IMR-90 (cell line): ENCODE results near the gene SKAP1. TPM values are rescaled to one million over a fixed set of nuclear protein-coding genes. Genes with fewer than 3 reads are reported as not detected.

Source experiments
- ATAC-seq: fragments of 200-7000 bp; cut with Tn5 transposase; 2 replicates; pipeline ENCODE4 v1.9.1; 2020; ENCODE audit warnings: low read depth, mild to moderate bottlenecking, moderate library complexity
- BruUV-seq: library from RNA; stranded (reverse); fragments of 400-500 nt; replicated peaks from 2 replicates; lab custom pipeline; 2021; lab: Mats Ljungman, UMichigan
- CTCF ChIA-PET: fragments of 300-600 bp; formaldehyde crosslinking; extraction: SDS; loops from one replicate; lab custom pipeline; 2021; ENCODE audit warnings: antibody characterized with exemption; lab: Yijun Ruan, JAX
- POLR2A ChIA-PET: fragments of 300-600 bp; sonication (Branson Sonifier 250); formaldehyde crosslinking; loops from one replicate; lab custom pipeline; 2022; ENCODE audit warnings: antibody characterized with exemption; ENCODE audit not compliant: unreplicated experiment; lab: Charles Lee
- DNase-seq: peaks from one replicate; pipeline ENCODE4 v3.0.0; 2013
- H2AFZ ChIP-seq: replicated peaks from 2 replicates; pipeline ENCODE3; 2013; ENCODE audit warnings: low read length, mild to moderate bottlenecking; ENCODE audit not compliant: poor library complexity
- H2AK5ac ChIP-seq: 2 replicates; pipeline ENCODE4 v1.6.1; 2013; ENCODE audit warnings: low read depth, low read length, inconsistent platforms
- H2AK9ac ChIP-seq: replicated peaks from 2 replicates; pipeline ENCODE3; 2013; ENCODE audit warnings: mild to moderate bottlenecking, low read depth, low read length, moderate library complexity; ENCODE audit not compliant: poor library complexity
- H2BK120ac ChIP-seq: 2 replicates; pipeline ENCODE4 v1.6.1; 2013; ENCODE audit warnings: low read depth, low read length, inconsistent platforms
- H2BK15ac ChIP-seq: 3 replicates; pipeline ENCODE4 v1.6.1; 2013; ENCODE audit warnings: low read depth, low read length, inconsistent platforms
- H2BK20ac ChIP-seq: 2 replicates; pipeline ENCODE4 v1.6.1; 2013; ENCODE audit warnings: low read depth, mild to moderate bottlenecking, inconsistent platforms, low read length, moderate library complexity
- H2BK5ac ChIP-seq: 2 replicates; pipeline ENCODE4 v1.6.1; 2013; ENCODE audit warnings: mild to moderate bottlenecking, low read depth, low read length, inconsistent platforms; ENCODE audit not compliant: poor library complexity, severe bottlenecking
- H3K14ac ChIP-seq: replicated peaks from 2 replicates; pipeline ENCODE4 v1.6.1; 2013; ENCODE audit warnings: low read depth, low read length, inconsistent platforms
- H3K18ac ChIP-seq: 2 replicates; pipeline ENCODE4 v1.6.1; 2013; ENCODE audit warnings: low read depth, low read length, control low read depth
- H3K23ac ChIP-seq: 2 replicates; pipeline ENCODE4 v1.6.1; 2013; ENCODE audit warnings: low read depth, low read length, inconsistent platforms
- H3K27ac ChIP-seq: 2 replicates; pipeline ENCODE4 v1.5.1; 2013; ENCODE audit warnings: mild to moderate bottlenecking, control low read depth, low read length; ENCODE audit not compliant: insufficient read depth
- H3K27me3 ChIP-seq: 2 replicates; pipeline ENCODE4 v1.6.1; 2013; ENCODE audit warnings: low read length; ENCODE audit not compliant: control insufficient read depth, insufficient read depth
- H3K36me3 ChIP-seq: 2 replicates; pipeline ENCODE4 v1.6.1; 2013; ENCODE audit warnings: low read length, mixed read lengths; ENCODE audit not compliant: control insufficient read depth, insufficient read depth
- H3K4ac ChIP-seq: 2 replicates; pipeline ENCODE4 v1.6.1; 2013; ENCODE audit warnings: low read depth, low read length, inconsistent platforms
- H3K4me1 ChIP-seq: 2 replicates; pipeline ENCODE4 v1.6.1; 2013; ENCODE audit warnings: low read length, mixed read lengths; ENCODE audit not compliant: control insufficient read depth, insufficient read depth
- H3K4me2 ChIP-seq: 2 replicates; pipeline ENCODE4 v1.6.1; 2013; ENCODE audit warnings: low read depth, mild to moderate bottlenecking, control low read depth, low read length, moderate library complexity
- H3K4me3 ChIP-seq: 2 replicates; pipeline ENCODE4 v1.5.1; 2013; ENCODE audit warnings: low read depth, mild to moderate bottlenecking, control low read depth, low read length, moderate library complexity; ENCODE audit not compliant: insufficient read depth
- H3K56ac ChIP-seq: 2 replicates; pipeline ENCODE4 v1.6.1; 2013; ENCODE audit warnings: low read length, inconsistent platforms; ENCODE audit not compliant: insufficient read depth; ENCODE audit errors: extremely low read depth
- H3K79me1 ChIP-seq, 2 experiments: 2 replicates each; pipeline ENCODE4 v1.6.1; 2013; ENCODE audit warnings: low read length in 2 of 2, inconsistent platforms in 1 of 2, low read depth in 1 of 2
- H3K9ac ChIP-seq: 2 replicates; pipeline ENCODE4 v1.6.1; 2013; ENCODE audit warnings: low read depth, low read length, control low read depth
- H3K9me1 ChIP-seq: 2 replicates; pipeline ENCODE4 v1.6.1; 2013; ENCODE audit warnings: low read length, inconsistent platforms; ENCODE audit not compliant: insufficient read depth
- H3K9me3 ChIP-seq: 2 replicates; pipeline ENCODE4 v1.6.1; 2013; ENCODE audit warnings: low read length; ENCODE audit not compliant: control insufficient read depth, insufficient read depth
- H4K20me1 ChIP-seq: 2 replicates; pipeline ENCODE4 v1.6.1; 2013; ENCODE audit warnings: low read length, inconsistent platforms; ENCODE audit not compliant: insufficient read depth
- H4K5ac ChIP-seq: 2 replicates; pipeline ENCODE4 v1.6.1; 2013; ENCODE audit warnings: mild to moderate bottlenecking, low read depth, low read length, control low read depth
- H4K8ac ChIP-seq, 2 experiments: 2 replicates each; pipeline ENCODE4 v1.6.1; 2013; ENCODE audit warnings: low read depth in 2 of 2, low read length in 2 of 2, control low read depth in 1 of 2, inconsistent platforms in 1 of 2
- H4K91ac ChIP-seq: 2 replicates; pipeline ENCODE4 v1.6.1; 2013; ENCODE audit warnings: low read depth, low read length, inconsistent platforms; ENCODE audit not compliant: insufficient read depth
- BHLHE40 ChIP-seq: fragments of 150-350 bp; IDR thresholded peaks from 2 replicates; pipeline ENCODE4 v1.6.1; 2016; ENCODE audit warnings: mild to moderate bottlenecking, low read depth, low read length
- CEBPB ChIP-seq: IDR thresholded peaks from 2 replicates; pipeline ENCODE4 v1.6.1; 2012; ENCODE audit warnings: low read depth, low read length, improper control_type of control experiment
- CHD1 ChIP-seq: IDR thresholded peaks from 2 replicates; pipeline ENCODE4 v1.6.1; 2012; ENCODE audit warnings: low read depth, low read length, improper control_type of control experiment
- FOS ChIP-seq: fragments of 150-350 bp; IDR thresholded peaks from 2 replicates; pipeline ENCODE4 v1.6.1; 2016; ENCODE audit warnings: low read depth, low read length
- MAFK ChIP-seq: IDR thresholded peaks from 2 replicates; pipeline ENCODE4 v1.6.1; 2012; ENCODE audit warnings: low read depth, low read length, improper control_type of control experiment
- MXI1 ChIP-seq: IDR thresholded peaks from 2 replicates; pipeline ENCODE4 v1.6.1; 2012; ENCODE audit warnings: low read depth, mild to moderate bottlenecking, low read length, moderate library complexity, borderline replicate concordance
- NFE2L2 ChIP-seq: fragments of 150-350 bp; IDR thresholded peaks from 2 replicates; pipeline ENCODE4 v1.6.1; 2016; ENCODE audit warnings: low read depth, mild to moderate bottlenecking, low read length
- POLR2A ChIP-seq: IDR thresholded peaks from 2 replicates; pipeline ENCODE4 v1.6.1; 2012; ENCODE audit warnings: mild to moderate bottlenecking, low read depth, low read length
- RCOR1 ChIP-seq: IDR thresholded peaks from 2 replicates; pipeline ENCODE4 v1.6.1; 2012; ENCODE audit warnings: mild to moderate bottlenecking, low read length, improper control_type of control experiment; ENCODE audit not compliant: insufficient replicate concordance
- RFX5 ChIP-seq: IDR thresholded peaks from 2 replicates; pipeline ENCODE4 v1.8.0; 2012; ENCODE audit warnings: low read depth, mild to moderate bottlenecking, low read length, moderate library complexity
- WGBS, 2 experiments: methylation state at CpG; one replicate each; pipeline versions ENCODE4 v1.1.5 to v1.1.7; 2013; ENCODE audit warnings: missing lambda C conversion rate in 2 of 2; ENCODE audit not compliant: insufficient read length in 1 of 2; ENCODE audit errors: extremely low coverage in 2 of 2; 5-methylcytosine and 5-hydroxymethylcytosine counted together
- dilution Hi-C: fragments of 300-500 bp; cut with HindIII; formaldehyde crosslinking; loops from one replicate; pipeline ENCODE4 v1.14.3; 2018; ENCODE audit warnings: low sequenced_read_pairs; ENCODE audit not compliant: unreplicated experiment
- in situ Hi-C: fragments of 300-500 bp; cut with MboI; formaldehyde crosslinking; loops from 3 replicates; pipeline ENCODE4 v1.14.3; 2019; ENCODE audit warnings: low sequenced_read_pairs, inconsistent platforms, mixed read lengths
- intact Hi-C: fragments of 100-400 bp; cut with micrococcal nuclease; formaldehyde crosslinking; loops from 2 replicates; pipeline ENCODE4 v1.10.0; 2022
- polyA plus RNA-seq, 3 experiments: library from polyadenylated mRNA; depleted of rRNA; stranded (reverse); fragments of >200 nt; gene quantifications; 2 replicates each; pipeline ENCODE4 v1.2.3, GENCODE V29; 2012; ENCODE audit warnings: low replicate concordance in 1 of 3
- total RNA-seq: library from RNA; depleted of rRNA; stranded (reverse); fragments of >200 nt; gene quantifications from 2 replicates; pipeline ENCODE4 v1.2.3, GENCODE V29; 2012
- TF ChIP-seq, protein P1 (sequence below): fragments of 150-350 bp; IDR thresholded peaks from 2 replicates; pipeline ENCODE4 v1.6.1; 2017; ENCODE audit warnings: mild to moderate bottlenecking, antibody characterized with exemption, low read length, low read depth
- TF ChIP-seq, protein P2 (sequence below): fragments of 150-350 bp; IDR thresholded peaks from 2 replicates; pipeline ENCODE4 v1.6.1; 2016; ENCODE audit warnings: low read depth, mild to moderate bottlenecking, low read length, moderate library complexity, borderline replicate concordance

Gene SKAP1
- total and polyA plus RNA-seq, 2 of the 4 experiments (the other 2 are of a cell fraction), result not detected

DNA sequence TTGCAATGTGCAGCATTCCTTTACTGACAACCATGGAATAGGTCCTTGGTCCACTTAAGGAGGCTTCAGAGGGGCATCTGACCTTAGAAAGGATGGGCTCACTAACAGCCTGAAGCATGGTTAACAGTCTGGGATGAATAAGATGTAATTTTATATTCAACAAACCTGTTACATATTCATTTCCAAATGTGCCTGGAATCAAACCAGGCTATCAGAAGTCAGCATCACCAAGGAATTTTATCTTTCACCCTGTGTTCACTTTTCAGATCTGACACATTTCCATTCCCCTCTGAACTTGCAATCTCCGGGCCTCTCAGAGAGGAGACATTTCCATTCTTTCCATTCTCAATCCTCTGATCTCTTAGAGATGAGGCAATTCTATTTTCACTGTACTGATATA, 260.1 kb downstream of the SKAP1 start:
- TF ChIP-seq RFX5 (no peak), BHLHE40 (no peak), MAFK (no peak), RCOR1 (no peak), MXI1 (no peak), NFE2L2 (no peak), FOS (no peak), CHD1 (no peak), POLR2A (no peak), CEBPB (no peak)
- TF ChIP-seq, protein P1, sequence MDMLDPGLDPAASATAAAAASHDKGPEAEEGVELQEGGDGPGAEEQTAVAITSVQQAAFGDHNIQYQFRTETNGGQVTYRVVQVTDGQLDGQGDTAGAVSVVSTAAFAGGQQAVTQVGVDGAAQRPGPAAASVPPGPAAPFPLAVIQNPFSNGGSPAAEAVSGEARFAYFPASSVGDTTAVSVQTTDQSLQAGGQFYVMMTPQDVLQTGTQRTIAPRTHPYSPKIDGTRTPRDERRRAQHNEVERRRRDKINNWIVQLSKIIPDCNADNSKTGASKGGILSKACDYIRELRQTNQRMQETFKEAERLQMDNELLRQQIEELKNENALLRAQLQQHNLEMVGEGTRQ, result no peak
- TF ChIP-seq, protein P2, sequence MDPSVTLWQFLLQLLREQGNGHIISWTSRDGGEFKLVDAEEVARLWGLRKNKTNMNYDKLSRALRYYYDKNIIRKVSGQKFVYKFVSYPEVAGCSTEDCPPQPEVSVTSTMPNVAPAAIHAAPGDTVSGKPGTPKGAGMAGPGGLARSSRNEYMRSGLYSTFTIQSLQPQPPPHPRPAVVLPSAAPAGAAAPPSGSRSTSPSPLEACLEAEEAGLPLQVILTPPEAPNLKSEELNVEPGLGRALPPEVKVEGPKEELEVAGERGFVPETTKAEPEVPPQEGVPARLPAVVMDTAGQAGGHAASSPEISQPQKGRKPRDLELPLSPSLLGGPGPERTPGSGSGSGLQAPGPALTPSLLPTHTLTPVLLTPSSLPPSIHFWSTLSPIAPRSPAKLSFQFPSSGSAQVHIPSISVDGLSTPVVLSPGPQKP, result no peak
- no peak for ATAC-seq

More for the DNA sequence above, 260.1 kb downstream of the SKAP1 start:
- no peak overlapping the region for H2AK5ac ChIP-seq
- POLR2A ChIA-PET, result no interaction called here
- no peak overlapping the region for H2AFZ ChIP-seq
- H3K4me2 ChIP-seq, result no peak overlapping the region
- no peaks in the 10 kb centered on the region for H3K9me3 ChIP-seq
- dilution Hi-C loops, result no loop called here
- H3K23ac ChIP-seq, result no peak overlapping the region
- H3K36me3 ChIP-seq, result no peaks in the 10 kb centered on the region
- intact Hi-C loops, result no loop called here
- DNase-seq, result no peak
- no peak overlapping the region for H2AK9ac ChIP-seq
- no peak overlapping the region for H4K91ac ChIP-seq
- H3K27me3 ChIP-seq, result peaks cover 58% of the 10 kb centered on the region
- no peak overlapping the region for H3K56ac ChIP-seq
- H3K79me1 ChIP-seq, result no peaks in the 10 kb centered on the region
- no peak overlapping the region for H4K5ac ChIP-seq
- no peaks in the 10 kb centered on the region for H4K20me1 ChIP-seq
- H3K27ac ChIP-seq, result no peak overlapping the region
- no peaks in the 10 kb centered on the region for H3K4me1 ChIP-seq
- H3K18ac ChIP-seq, result no peak overlapping the region
- no peak overlapping the region for H3K4ac ChIP-seq
- no peak overlapping the region for H3K9ac ChIP-seq
- no peak overlapping the region for H2BK20ac ChIP-seq
- H3K4me3 ChIP-seq, result no peak overlapping the region
- in situ Hi-C loops, result loop anchor here (10.0 kb wide), 1 partner anchor 455 kb away; the partner anchor contains the start of gene HOXB9
- no peak overlapping the region for H2BK15ac ChIP-seq
- H2BK120ac ChIP-seq, result no peak overlapping the region
- H3K14ac ChIP-seq, result no peak overlapping the region
- no CpG with 5 or more reads among the region's 1 CpG for WGBS, 2 experiments
- no peak overlapping the region for H2BK5ac ChIP-seq
- no TSS peak for BruUV-seq
- CTCF ChIA-PET, result no interaction called here
- H3K9me1 ChIP-seq, result no peaks in the 10 kb centered on the region
- H4K8ac ChIP-seq, result no peak overlapping the region
